HT-29 (cell line): ENCODE measurements around the gene UBE2L3. TPM values are rescaled to one million over a fixed set of nuclear protein-coding genes. Genes with fewer than 3 reads are reported as not detected.
"Not testable (repeated sequence)": the region's sequence is repeated elsewhere in the genome, so short reads cannot be mapped to it uniquely, and the experiment has no call there.

Source experiments
- DNase-seq: peaks from one replicate; pipeline ENCODE4 v3.0.0-alpha.2; 2015; ENCODE audit warnings: low spot score
- total RNA-seq: library from RNA; depleted of rRNA; stranded (reverse); fragments of >200 nt; shearing (Covaris generic); gene quantifications from 2 replicates; pipeline ENCODE4 v1.2.3, GENCODE V29; 2014; rRNA removed

UBE2L3 gene
- total RNA-seq = 41.0 and 43.1 TPM in 2 replicates

GRCh38 chr22:21567456-21568346, at the start of gene UBE2L3:
Gene UBE2L3, plus strand, starts transcription at chr22:21567714. Its CDS starts 31 bp downstream, at chr22:21567745.
- DNase-seq = peak; percentile 65

DNA sequence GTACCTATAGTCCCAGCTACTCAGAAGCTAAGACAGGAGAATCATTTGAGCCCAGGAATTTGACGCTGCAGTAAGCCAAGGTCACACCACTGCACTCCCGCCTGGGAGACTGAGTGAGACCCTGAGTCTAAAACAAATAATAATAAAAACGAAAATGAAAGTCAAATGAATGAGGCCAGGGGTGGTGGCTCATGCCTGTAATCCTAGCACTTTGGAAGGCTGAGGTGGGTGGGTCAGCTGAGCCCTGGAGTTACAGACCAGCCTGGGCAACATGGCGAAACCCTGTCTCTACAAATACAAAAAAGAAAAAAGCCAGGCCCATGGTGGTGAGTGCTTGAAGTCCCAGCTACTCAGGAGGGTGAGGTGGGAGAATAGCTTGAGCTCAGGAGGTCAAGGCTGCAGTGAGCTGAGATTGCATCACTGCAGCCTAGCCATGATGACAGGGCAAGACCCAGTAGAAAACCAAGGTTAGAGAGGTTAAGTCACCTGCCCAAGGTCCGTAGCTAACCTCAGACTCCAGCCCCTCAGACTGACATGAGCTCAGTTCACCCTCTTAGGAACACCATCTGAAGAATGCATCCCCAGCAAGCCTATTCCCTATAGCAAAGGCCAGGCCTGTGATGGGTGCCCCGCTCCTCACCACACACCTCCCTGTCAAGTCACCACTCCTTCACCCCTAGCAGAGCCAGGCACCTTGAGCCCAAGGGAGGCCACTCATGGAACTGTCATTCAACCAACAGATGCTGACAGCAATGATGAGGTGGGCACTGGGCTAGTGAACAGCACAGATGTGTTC, 40.6 kb upstream of the UBE2L3 start:
- not testable (repeated sequence) for DNase-seq

- DNase-seq = not testable (repeated sequence)
Measured at GRCh38 chr22:21531525-21531924, 36.0 kb upstream of the UBE2L3 start.

DNA sequence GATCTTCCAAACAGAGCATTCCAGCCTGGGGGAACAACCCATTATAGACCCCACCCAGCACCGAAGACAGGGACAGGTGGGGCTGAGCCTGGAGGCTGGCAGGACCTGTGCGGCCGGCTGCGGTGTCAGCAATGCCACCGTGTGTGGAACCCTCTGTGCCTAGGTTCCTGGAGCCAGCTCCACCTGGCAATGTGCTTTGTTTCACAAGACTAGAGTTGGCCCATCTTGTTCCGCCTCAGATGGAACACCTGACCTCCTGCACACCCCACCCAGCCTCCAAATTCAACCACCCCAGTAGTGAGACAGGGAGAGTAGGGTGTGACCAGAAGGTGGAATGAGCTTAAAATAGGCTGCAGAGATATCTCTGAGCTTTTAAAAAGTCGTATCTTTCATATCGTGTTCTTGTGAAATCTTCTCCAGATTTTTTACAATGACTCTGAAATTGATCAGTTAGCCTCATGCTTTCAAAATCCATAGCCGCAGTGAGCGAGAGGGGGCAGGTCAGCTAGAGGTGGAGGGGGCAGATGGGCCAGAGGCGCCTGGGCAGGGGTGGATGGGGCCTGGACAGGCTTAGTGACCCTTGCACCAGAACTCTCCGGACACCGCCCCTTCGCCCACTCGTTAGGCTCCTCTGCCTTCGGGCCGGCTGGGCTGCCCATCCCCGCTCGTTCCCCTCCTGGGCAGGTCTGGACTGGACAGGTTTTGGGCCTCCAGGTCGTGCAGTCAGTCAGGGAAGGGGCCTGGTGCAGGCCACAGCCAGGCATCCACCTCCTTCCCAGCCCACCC, 34.5 kb upstream of the UBE2L3 start:
- DNase-seq = not testable (repeated sequence)

GRCh38 chr22:21539862-21540261, 27.7 kb upstream of the UBE2L3 start:
- not testable (repeated sequence) for DNase-seq

- DNase-seq = not testable (repeated sequence)
Measured at GRCh38 chr22:21544432-21545322, 22.8 kb upstream of the UBE2L3 start.

- DNase-seq = not testable (repeated sequence)
Measured at GRCh38 chr22:21549558-21549957, 18.0 kb upstream of the UBE2L3 start.

DNA sequence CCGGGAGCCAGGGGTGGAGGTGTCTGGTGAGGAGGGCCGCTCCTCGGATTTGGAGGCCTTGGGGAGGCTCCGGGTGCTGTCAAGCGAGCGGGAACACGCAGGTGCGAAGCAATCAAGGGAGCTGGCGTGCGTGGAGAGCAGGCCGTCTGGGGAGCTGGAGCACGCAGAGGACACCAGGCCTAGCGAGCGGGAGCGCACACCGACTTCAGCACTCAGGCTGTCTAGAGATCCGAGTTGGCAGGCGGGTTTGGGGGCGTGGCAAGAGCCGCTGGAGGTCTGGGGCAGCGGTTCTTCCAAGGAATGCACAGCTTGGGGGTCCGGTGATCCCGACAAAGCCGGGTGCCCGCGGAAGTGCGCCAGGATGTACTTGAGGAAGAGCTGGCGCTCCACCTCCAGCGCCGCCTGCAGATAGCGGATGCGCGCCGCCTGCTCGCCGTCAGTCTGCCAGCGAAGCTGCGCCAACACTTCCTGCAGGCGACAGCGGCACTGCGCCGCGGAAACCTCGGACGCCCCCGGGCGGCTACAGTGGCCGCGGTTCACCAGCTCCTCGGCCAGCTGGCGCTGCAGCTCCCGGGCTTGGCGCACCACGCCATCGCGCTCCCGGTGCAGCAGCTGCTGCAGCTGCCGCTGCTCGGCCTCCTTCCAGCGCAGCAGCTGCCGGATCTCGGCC, 17.4 kb upstream of the UBE2L3 start:
- DNase-seq = not testable (repeated sequence)

DNA sequence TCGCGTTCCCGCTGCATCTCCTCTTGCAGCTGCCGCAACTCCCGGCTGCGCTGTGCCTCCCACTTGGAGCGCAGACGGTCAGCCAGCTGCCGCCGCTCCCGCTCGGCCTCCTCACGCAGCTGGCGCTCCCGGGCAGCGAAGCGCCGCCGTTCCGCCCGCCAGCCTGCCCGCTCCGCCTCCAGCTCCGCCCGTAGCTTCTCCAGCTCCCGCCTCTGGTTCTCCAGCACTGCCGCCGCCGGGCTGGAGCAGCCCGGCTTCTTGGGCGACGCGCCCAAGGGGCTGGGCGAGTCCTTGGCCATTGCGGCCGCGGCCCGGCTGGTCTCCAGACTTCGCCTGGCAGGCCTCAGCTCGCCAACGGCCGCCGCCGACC, 16.9 kb upstream of the UBE2L3 start:
- not testable (repeated sequence) for DNase-seq

- DNase-seq = not testable (repeated sequence)
Measured at GRCh38 chr22:21551361-21551760, 16.2 kb upstream of the UBE2L3 start, which contains the start of gene RIMBP3C. Gene RIMBP3C, minus strand, starts transcription at chr22:21551461. Its CDS starts 485 bp downstream, at chr22:21550976.

GRCh38 chr22:21559345-21560125, 8.0 kb upstream of the UBE2L3 start:
- not testable (repeated sequence) for DNase-seq

GRCh38 chr22:21560657-21561056, 6.9 kb upstream of the UBE2L3 start:
- DNase-seq = not testable (repeated sequence)

DNA sequence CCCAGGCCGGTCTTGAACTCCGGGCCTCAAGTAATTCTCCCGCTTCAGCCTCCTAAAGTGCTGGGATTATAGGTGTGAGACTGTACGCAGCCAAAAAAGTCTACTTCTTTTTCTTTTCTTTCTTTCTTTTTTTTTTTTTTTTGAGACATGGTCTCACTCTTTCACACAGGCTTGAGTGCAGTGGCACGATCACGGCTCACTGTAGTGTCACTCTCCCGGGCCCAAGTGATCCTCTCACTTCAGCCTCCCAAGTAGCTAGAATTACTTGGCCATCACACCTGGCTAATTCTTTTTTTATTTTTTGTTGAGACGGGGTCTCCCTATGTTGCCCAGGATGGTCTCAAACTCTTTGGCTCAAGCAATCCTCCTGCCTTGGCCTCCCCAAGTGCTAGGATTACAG, 3.6 kb upstream of the UBE2L3 start:
- DNase-seq = no peak

DNA sequence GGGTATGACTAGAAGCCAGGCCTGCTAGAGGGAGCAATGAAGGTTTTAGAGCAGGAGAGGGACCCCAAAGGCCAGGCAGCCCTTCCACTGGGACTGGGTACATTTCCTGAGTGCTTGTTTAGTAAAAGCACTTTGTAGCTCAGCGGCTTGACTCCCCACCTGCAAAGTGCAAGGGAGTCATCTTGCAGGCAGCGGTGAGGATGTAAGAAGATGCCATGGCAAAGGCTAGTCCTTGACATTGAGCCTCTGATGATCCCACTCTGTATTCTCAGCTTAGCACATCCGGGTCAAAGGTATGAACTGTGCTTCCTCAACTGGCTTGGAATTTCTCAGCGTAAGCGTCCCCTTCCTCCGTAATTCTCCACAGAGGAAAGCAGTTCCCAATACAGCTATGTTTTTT, 3.1 kb upstream of the UBE2L3 start:
- DNase-seq = no peak

- peak; percentile 23 for DNase-seq
Measured at GRCh38 chr22:21568347-21569075, 997 bp downstream of the UBE2L3 start.

DNA sequence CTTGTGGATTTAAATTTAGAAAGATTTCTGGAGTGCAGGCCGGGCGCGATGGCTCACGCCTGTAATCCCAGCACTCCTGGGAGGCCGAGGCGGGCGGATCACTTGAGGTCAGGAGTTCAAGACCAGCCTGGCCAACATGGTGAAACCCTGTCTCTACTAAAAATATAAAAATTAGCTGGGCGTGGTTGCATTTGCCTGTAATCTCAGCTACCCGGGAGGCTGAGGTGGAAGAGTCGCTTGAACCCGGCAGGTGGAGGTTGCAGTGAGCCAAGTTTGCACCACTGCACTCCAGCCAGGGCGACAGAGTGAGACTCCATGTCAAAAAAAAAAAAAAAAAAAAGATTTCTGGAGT, 1.5 kb downstream of the UBE2L3 start:
- DNase-seq = not testable (repeated sequence)

- DNase-seq = no peak
Measured at GRCh38 chr22:21569459-21570170, 2.1 kb downstream of the UBE2L3 start.

GRCh38 chr22:21570398-21570797, 2.9 kb downstream of the UBE2L3 start:
- no peak for DNase-seq
